Measurements from ENCODE around the gene PHLPP1.
A peak's percentile ranks its signal among the peaks of the same experiment; 100 is the strongest.

Gene PHLPP1

GRCh38 chr18:63016270-63016669 is 300.9 kb downstream of the PHLPP1 start:
- no peaks in the 10 kb centered on the region for H3K9me3 ChIP-seq (ENCODE audit: control insufficient read depth, low read length)
- TF ChIP-seq CTCF (IDR thresholded peaks at IDR 0.05) = peak; percentile 89
- no peak overlapping the region for H2AFZ ChIP-seq
- H3K27me3 ChIP-seq (ENCODE audit: control insufficient read depth, insufficient read depth, low read length) = no peaks in the 10 kb centered on the region
- H3K79me2 ChIP-seq = no peaks in the 10 kb centered on the region
- no peaks in the 10 kb centered on the region for H3K4me1 ChIP-seq
- H3K9ac ChIP-seq = no peak overlapping the region
- H3K36me3 ChIP-seq (ENCODE audit: control insufficient read depth, insufficient read depth, low read length) = no peaks in the 10 kb centered on the region
- H3K27ac ChIP-seq = no peak overlapping the region
- no peak overlapping the region for H3K4me3 ChIP-seq (ENCODE audit: low read depth, low read length)
- H3K4me2 ChIP-seq (ENCODE audit: low read length) = no peak overlapping the region

GRCh38 chr18:63017076-63017475 is 301.7 kb downstream of the PHLPP1 start:
- no peaks in the 10 kb centered on the region for H3K4me1 ChIP-seq
- no peak overlapping the region for H3K4me3 ChIP-seq (ENCODE audit: low read depth, low read length)
- no peaks in the 10 kb centered on the region for H3K79me2 ChIP-seq
- TF ChIP-seq CTCF (IDR thresholded peaks at IDR 0.05) = no peak
- H3K27me3 ChIP-seq (ENCODE audit: control insufficient read depth, insufficient read depth, low read length) = no peaks in the 10 kb centered on the region
- H3K9ac ChIP-seq = no peak overlapping the region
- H2AFZ ChIP-seq = no peak overlapping the region
- no peak overlapping the region for H3K27ac ChIP-seq
- no peak overlapping the region for H3K4me2 ChIP-seq (ENCODE audit: low read length)
- no peaks in the 10 kb centered on the region for H3K36me3 ChIP-seq (ENCODE audit: control insufficient read depth, insufficient read depth, low read length)
- no peaks in the 10 kb centered on the region for H3K9me3 ChIP-seq (ENCODE audit: control insufficient read depth, low read length)

GRCh38 chr18:63017977-63018376 is 302.6 kb downstream of the PHLPP1 start:
- no peaks in the 10 kb centered on the region for H3K9me3 ChIP-seq (ENCODE audit: control insufficient read depth, low read length)
- H3K9ac ChIP-seq = no peak overlapping the region
- no peaks in the 10 kb centered on the region for H3K79me2 ChIP-seq
- no peak overlapping the region for H3K27ac ChIP-seq
- H3K27me3 ChIP-seq (ENCODE audit: control insufficient read depth, insufficient read depth, low read length) = no peaks in the 10 kb centered on the region
- H3K36me3 ChIP-seq (ENCODE audit: control insufficient read depth, insufficient read depth, low read length) = no peaks in the 10 kb centered on the region
- H2AFZ ChIP-seq = no peak overlapping the region
- no peak for TF ChIP-seq CTCF (IDR thresholded peaks at IDR 0.05)
- H3K4me3 ChIP-seq (ENCODE audit: low read depth, low read length) = no peak overlapping the region
- H3K4me1 ChIP-seq = no peaks in the 10 kb centered on the region
- H3K4me2 ChIP-seq (ENCODE audit: low read length) = no peak overlapping the region

- Histone ChIP-seq H3K4me1 (no peaks in the 10 kb centered on the region), H2AFZ (no peak overlapping the region), H3K9ac (no peak overlapping the region), H3K9me3 (ENCODE audit: control insufficient read depth, low read length) (no peaks in the 10 kb centered on the region), H3K4me3 (ENCODE audit: low read depth, low read length) (no peak overlapping the region), H3K27ac (no peak overlapping the region), H3K4me2 (ENCODE audit: low read length) (no peak overlapping the region), H3K27me3 (ENCODE audit: control insufficient read depth, insufficient read depth, low read length) (no peaks in the 10 kb centered on the region), H3K79me2 (no peaks in the 10 kb centered on the region), H3K36me3 (ENCODE audit: control insufficient read depth, insufficient read depth, low read length) (no peaks in the 10 kb centered on the region)
- peak; percentile 6 for TF ChIP-seq CTCF (IDR thresholded peaks at IDR 0.05)
Measured at GRCh38 chr18:63022429-63023022, 307.2 kb downstream of the PHLPP1 start.
